GM10847 (cell line): ENCODE data around the gene TMEM190.

ENCODE experiments used
- POLR2A ChIP-seq: IDR thresholded peaks from 2 replicates; pipeline ENCODE4 v1.6.1; 2011; ENCODE audit not compliant: insufficient read length; ENCODE audit errors: extremely low read depth

TMEM190 gene

GRCh38 chr19:55376241-55376933 lies at the start of gene TMEM190:
TMEM190 (plus strand) TSS chr19:55376826; CDS start chr19:55376854, 28 bp downstream.
- TF ChIP-seq POLR2A: no peak

GRCh38 chr19:55333870-55334269 lies 42.8 kb upstream of the TMEM190 start:
- no peak for TF ChIP-seq POLR2A

GRCh38 chr19:55336101-55336500 lies 40.5 kb upstream of the TMEM190 start:
- no peak for TF ChIP-seq POLR2A

GRCh38 chr19:55339105-55339888 lies 37.3 kb upstream of the TMEM190 start, which contains the start of gene KMT5C:
KMT5C (plus strand) TSS chr19:55339876; CDS start chr19:55341937, 2,061 bp downstream.
- TF ChIP-seq POLR2A: no peak

- peak; percentile 59 for TF ChIP-seq POLR2A
Measured at GRCh38 chr19:55339889-55340783, 36.5 kb upstream of the TMEM190 start.

GRCh38 chr19:55340784-55341147 lies 35.9 kb upstream of the TMEM190 start:
- no peak for TF ChIP-seq POLR2A

GRCh38 chr19:55341171-55341588 lies 35.4 kb upstream of the TMEM190 start:
- no peak for TF ChIP-seq POLR2A

- TF ChIP-seq POLR2A: no peak
Measured at GRCh38 chr19:55341595-55342531, 34.8 kb upstream of the TMEM190 start.

- TF ChIP-seq POLR2A: no peak
Measured at GRCh38 chr19:55344444-55344843, 32.2 kb upstream of the TMEM190 start.

GRCh38 chr19:55345101-55345817 lies 31.4 kb upstream of the TMEM190 start:
- TF ChIP-seq POLR2A: no peak

GRCh38 chr19:55345818-55346724 lies 30.6 kb upstream of the TMEM190 start:
- TF ChIP-seq POLR2A: no peak

- TF ChIP-seq POLR2A: no peak
Measured at GRCh38 chr19:55346725-55347441, 29.7 kb upstream of the TMEM190 start.
